GM23338 (cell line): ENCODE data around the gene NNMT. TPM values are rescaled to one million over a fixed set of nuclear protein-coding genes. Genes with fewer than 3 reads are reported as not detected.

ENCODE experiments used
- ATAC-seq: fragments of 200-7000 bp; cut with Tn5 transposase; 3 replicates; pipeline ENCODE4 v1.9.1; 2020
- DNase-seq: peaks from one replicate; pipeline ENCODE4 v3.0.0-alpha.2; 2015; ENCODE audit warnings: low spot score
- H2AFZ ChIP-seq: fragments of 200-600 bp; sonication (generic); 2 replicates; pipeline ENCODE4 v1.8.0; 2016; ENCODE audit warnings: antibody characterized with exemption, mild to moderate bottlenecking, moderate library complexity
- H3F3A ChIP-seq: fragments of 200-600 bp; sonication (generic); replicated peaks from 2 replicates; pipeline ENCODE4 v1.8.0; 2017; ENCODE audit warnings: antibody characterized with exemption, mixed run types, low read depth
- H3K27ac ChIP-seq: fragments of 200-600 bp; sonication (generic); 2 replicates; pipeline ENCODE4 v1.6.1; 2016; ENCODE audit warnings: low read depth
- H3K27me3 ChIP-seq: fragments of 200-600 bp; sonication (generic); 2 replicates; pipeline ENCODE4 v1.8.0; 2016; ENCODE audit warnings: mild to moderate bottlenecking, mixed run types, moderate library complexity; ENCODE audit not compliant: insufficient read depth
- H3K36me3 ChIP-seq: fragments of 200-600 bp; sonication (generic); 2 replicates; pipeline ENCODE4 v1.8.0; 2016; ENCODE audit warnings: mild to moderate bottlenecking; ENCODE audit not compliant: insufficient read depth
- H3K4me1 ChIP-seq: fragments of 200-600 bp; sonication (generic); 2 replicates; pipeline ENCODE4 v1.8.0; 2016; ENCODE audit warnings: mild to moderate bottlenecking, moderate library complexity; ENCODE audit not compliant: insufficient read depth
- H3K4me2 ChIP-seq: fragments of 200-600 bp; sonication (generic); 2 replicates; pipeline ENCODE4 v1.7.1; 2017; ENCODE audit warnings: mixed run types
- H3K4me3 ChIP-seq: fragments of 200-600 bp; sonication (generic); 2 replicates; pipeline ENCODE4 v1.6.1; 2016; ENCODE audit warnings: mixed run types
- H3K79me2 ChIP-seq: fragments of 200-600 bp; sonication (generic); replicated peaks from 2 replicates; pipeline ENCODE4 v1.8.0; 2017; ENCODE audit warnings: mild to moderate bottlenecking; ENCODE audit not compliant: insufficient read depth
- H3K9me2 ChIP-seq: fragments of 200-600 bp; sonication (generic); 2 replicates; pipeline ENCODE4 v1.8.0; 2017; ENCODE audit not compliant: insufficient read depth
- H4K20me1 ChIP-seq: fragments of 200-600 bp; sonication (generic); replicated peaks from 2 replicates; pipeline ENCODE4 v1.8.0; 2017; ENCODE audit warnings: mild to moderate bottlenecking; ENCODE audit not compliant: insufficient read depth
- H3K27ac Mint-ChIP-seq: 2 replicates; pipeline ENCODE4 v1.8.0; 2020; ENCODE audit warnings: inconsistent platforms, mild to moderate bottlenecking, moderate library complexity, mixed read lengths
- H3K27me3 Mint-ChIP-seq: 3 replicates; pipeline ENCODE4 v1.8.0; 2022; ENCODE audit warnings: low read depth, mild to moderate bottlenecking, moderate library complexity, mixed read lengths, inconsistent platforms; ENCODE audit not compliant: insufficient read depth, poor library complexity
- H3K36me3 Mint-ChIP-seq: 3 replicates; pipeline ENCODE4 v1.8.0; 2021; ENCODE audit warnings: low read depth, mild to moderate bottlenecking, inconsistent platforms, moderate library complexity, mixed read lengths
- H3K4me1 Mint-ChIP-seq: 3 replicates; pipeline ENCODE4 v1.8.0; 2020; ENCODE audit warnings: mild to moderate bottlenecking, inconsistent platforms, mixed read lengths
- H3K4me3 Mint-ChIP-seq: 3 replicates; pipeline ENCODE4 v1.8.0; 2021; ENCODE audit warnings: moderate library complexity, mild to moderate bottlenecking, inconsistent platforms, mixed read lengths
- H3K9me3 Mint-ChIP-seq: 3 replicates; pipeline ENCODE4 v1.8.0; 2020; ENCODE audit warnings: moderate library complexity, mild to moderate bottlenecking, inconsistent platforms, mixed read lengths
- CREB1 ChIP-seq: fragments of 250-450 bp; sonication (Bioruptor Pico); IDR thresholded peaks from 2 replicates; pipeline ENCODE4 v1.5.0; 2020; ENCODE audit warnings: low read depth, mild to moderate bottlenecking, moderate library complexity
- ETS1 ChIP-seq: IDR thresholded peaks from 2 replicates; pipeline ENCODE4 v1.6.1; 2016; ENCODE audit warnings: antibody characterized with exemption
- EZH2 ChIP-seq: fragments of 200-600 bp; sonication (generic); IDR thresholded peaks from one replicate; pipeline ENCODE4 v1.8.0; 2017; ENCODE audit warnings: antibody characterized with exemption, mild to moderate bottlenecking, low read depth; ENCODE audit not compliant: unreplicated experiment
- EZH2phosphoT487 ChIP-seq: fragments of 200-600 bp; sonication (generic); IDR thresholded peaks from one replicate; pipeline ENCODE4 v1.8.1; 2018; ENCODE audit warnings: antibody characterized with exemption; ENCODE audit not compliant: unreplicated experiment
- JUNB ChIP-seq: IDR thresholded peaks from one replicate; pipeline ENCODE4 v1.6.1; 2016; ENCODE audit warnings: antibody characterized with exemption; ENCODE audit not compliant: unreplicated experiment
- NANOG ChIP-seq: IDR thresholded peaks from 2 replicates; pipeline ENCODE4 v1.6.1; 2016; ENCODE audit warnings: antibody characterized with exemption, borderline replicate concordance
- POLR2AphosphoS5 ChIP-seq: IDR thresholded peaks from 2 replicates; pipeline ENCODE4 v1.6.1; 2016; ENCODE audit warnings: antibody characterized with exemption, low read depth
- STAT1 ChIP-seq: IDR thresholded peaks from one replicate; pipeline ENCODE4 v1.6.1; 2016; ENCODE audit warnings: antibody characterized with exemption; ENCODE audit not compliant: unreplicated experiment
- ZNF114 ChIP-seq: fragments of 250-450 bp; sonication (Bioruptor Pico); IDR thresholded peaks from 2 replicates; pipeline ENCODE4 v1.5.0; 2020; ENCODE audit warnings: mild to moderate bottlenecking, moderate library complexity
- ZNF331 ChIP-seq: fragments of 250-450 bp; sonication (Bioruptor Pico); IDR thresholded peaks from 2 replicates; pipeline ENCODE4 v1.5.0; 2020; ENCODE audit warnings: low read depth, mild to moderate bottlenecking, moderate library complexity
- polyA plus RNA-seq: library from polyadenylated mRNA; unstranded; fragments of >200 nt; fragmentation: Nextera tagmentation; extraction: Ambion mirVana; gene quantifications from 2 replicates; pipeline ENCODE4 v1.2.1, GENCODE V29; 2016
- total RNA-seq: library from RNA; depleted of rRNA; stranded (reverse); fragments of >200 nt; shearing (Covaris generic); gene quantifications from 2 replicates; pipeline ENCODE4 v1.2.3, GENCODE V29; 2014
- TF ChIP-seq, protein P1 (sequence below): fragments of 250-450 bp; sonication (Bioruptor Pico); IDR thresholded peaks from 2 replicates; pipeline ENCODE4 v1.5.0; 2020; ENCODE audit warnings: mild to moderate bottlenecking, moderate library complexity
- TF ChIP-seq, protein P2 (sequence below), 2 experiments: fragments of 200-600 bp in 1 of 2; sonication (generic) in 1 of 2; conservative IDR thresholded peaks; 2 replicates each; pipeline versions ENCODE4 v1.5.1 to v1.6.1; 2016 to 2017; ENCODE audit warnings: antibody characterized with exemption in 2 of 2, low read depth in 2 of 2, mild to moderate bottlenecking in 2 of 2, moderate library complexity in 1 of 2
- TF ChIP-seq, protein P3 (sequence below): IDR thresholded peaks from one replicate; pipeline ENCODE4 v1.6.1; 2018; ENCODE audit warnings: antibody characterized with exemption; ENCODE audit not compliant: unreplicated experiment

The NNMT gene
- total and polyA plus RNA-seq, 2 experiments from 2014 or later = 0.40 TPM; not detected in 1

DNA sequence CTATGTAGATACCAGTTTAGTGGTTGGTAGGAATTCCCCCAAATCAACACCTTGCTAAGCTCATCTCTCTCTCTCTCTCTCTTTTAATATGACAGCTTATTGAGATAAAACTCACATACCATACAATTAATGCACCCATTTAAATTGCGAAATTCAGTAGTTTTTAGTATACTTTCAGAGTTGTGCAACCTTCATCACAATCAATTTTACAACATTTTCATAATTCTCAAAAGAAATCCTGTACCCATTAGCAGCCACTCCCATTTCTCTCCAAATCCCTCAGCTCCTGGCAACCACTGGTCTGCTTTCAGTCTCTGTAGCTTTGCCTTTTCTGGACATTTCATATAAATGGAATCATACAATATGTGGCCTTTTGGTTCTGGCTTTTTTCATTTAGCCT is 13.3 kb downstream of the NNMT start:
- H3K27me3 Mint-ChIP-seq = peaks cover 2% of the 10 kb centered on the region
- H3K9me3 Mint-ChIP-seq = peaks cover 3% of the 10 kb centered on the region; the same call in 2 of the 3 replicates
- H3K4me3 Mint-ChIP-seq = no peak overlapping the region
- Histone ChIP-seq H3K36me3 (no peaks in the 10 kb centered on the region), H3K4me1 (no peaks in the 10 kb centered on the region), H3K79me2 (no peaks in the 10 kb centered on the region), H3K4me2 (no peak overlapping the region), H4K20me1 (no peaks in the 10 kb centered on the region), H3K27ac (no peak overlapping the region), H2AFZ (no peak overlapping the region), H3K4me3 (no peak overlapping the region), H3F3A (no peaks in the 10 kb centered on the region), H3K27me3 (no peaks in the 10 kb centered on the region), H3K9me2 (peaks cover 6% of the 10 kb centered on the region; the same call in 1 of the 2 replicates)
- TF ChIP-seq ETS1 (no peak), ZNF331 (CRISPR knock-in tag) (no peak), POLR2AphosphoS5 (no peak), CREB1 (CRISPR knock-in tag) (no peak), STAT1 (no peak), EZH2 (no peak), NANOG (no peak), ZNF114 (no peak), JUNB (no peak), EZH2phosphoT487 (no peak)
- TF ChIP-seq, protein P1, sequence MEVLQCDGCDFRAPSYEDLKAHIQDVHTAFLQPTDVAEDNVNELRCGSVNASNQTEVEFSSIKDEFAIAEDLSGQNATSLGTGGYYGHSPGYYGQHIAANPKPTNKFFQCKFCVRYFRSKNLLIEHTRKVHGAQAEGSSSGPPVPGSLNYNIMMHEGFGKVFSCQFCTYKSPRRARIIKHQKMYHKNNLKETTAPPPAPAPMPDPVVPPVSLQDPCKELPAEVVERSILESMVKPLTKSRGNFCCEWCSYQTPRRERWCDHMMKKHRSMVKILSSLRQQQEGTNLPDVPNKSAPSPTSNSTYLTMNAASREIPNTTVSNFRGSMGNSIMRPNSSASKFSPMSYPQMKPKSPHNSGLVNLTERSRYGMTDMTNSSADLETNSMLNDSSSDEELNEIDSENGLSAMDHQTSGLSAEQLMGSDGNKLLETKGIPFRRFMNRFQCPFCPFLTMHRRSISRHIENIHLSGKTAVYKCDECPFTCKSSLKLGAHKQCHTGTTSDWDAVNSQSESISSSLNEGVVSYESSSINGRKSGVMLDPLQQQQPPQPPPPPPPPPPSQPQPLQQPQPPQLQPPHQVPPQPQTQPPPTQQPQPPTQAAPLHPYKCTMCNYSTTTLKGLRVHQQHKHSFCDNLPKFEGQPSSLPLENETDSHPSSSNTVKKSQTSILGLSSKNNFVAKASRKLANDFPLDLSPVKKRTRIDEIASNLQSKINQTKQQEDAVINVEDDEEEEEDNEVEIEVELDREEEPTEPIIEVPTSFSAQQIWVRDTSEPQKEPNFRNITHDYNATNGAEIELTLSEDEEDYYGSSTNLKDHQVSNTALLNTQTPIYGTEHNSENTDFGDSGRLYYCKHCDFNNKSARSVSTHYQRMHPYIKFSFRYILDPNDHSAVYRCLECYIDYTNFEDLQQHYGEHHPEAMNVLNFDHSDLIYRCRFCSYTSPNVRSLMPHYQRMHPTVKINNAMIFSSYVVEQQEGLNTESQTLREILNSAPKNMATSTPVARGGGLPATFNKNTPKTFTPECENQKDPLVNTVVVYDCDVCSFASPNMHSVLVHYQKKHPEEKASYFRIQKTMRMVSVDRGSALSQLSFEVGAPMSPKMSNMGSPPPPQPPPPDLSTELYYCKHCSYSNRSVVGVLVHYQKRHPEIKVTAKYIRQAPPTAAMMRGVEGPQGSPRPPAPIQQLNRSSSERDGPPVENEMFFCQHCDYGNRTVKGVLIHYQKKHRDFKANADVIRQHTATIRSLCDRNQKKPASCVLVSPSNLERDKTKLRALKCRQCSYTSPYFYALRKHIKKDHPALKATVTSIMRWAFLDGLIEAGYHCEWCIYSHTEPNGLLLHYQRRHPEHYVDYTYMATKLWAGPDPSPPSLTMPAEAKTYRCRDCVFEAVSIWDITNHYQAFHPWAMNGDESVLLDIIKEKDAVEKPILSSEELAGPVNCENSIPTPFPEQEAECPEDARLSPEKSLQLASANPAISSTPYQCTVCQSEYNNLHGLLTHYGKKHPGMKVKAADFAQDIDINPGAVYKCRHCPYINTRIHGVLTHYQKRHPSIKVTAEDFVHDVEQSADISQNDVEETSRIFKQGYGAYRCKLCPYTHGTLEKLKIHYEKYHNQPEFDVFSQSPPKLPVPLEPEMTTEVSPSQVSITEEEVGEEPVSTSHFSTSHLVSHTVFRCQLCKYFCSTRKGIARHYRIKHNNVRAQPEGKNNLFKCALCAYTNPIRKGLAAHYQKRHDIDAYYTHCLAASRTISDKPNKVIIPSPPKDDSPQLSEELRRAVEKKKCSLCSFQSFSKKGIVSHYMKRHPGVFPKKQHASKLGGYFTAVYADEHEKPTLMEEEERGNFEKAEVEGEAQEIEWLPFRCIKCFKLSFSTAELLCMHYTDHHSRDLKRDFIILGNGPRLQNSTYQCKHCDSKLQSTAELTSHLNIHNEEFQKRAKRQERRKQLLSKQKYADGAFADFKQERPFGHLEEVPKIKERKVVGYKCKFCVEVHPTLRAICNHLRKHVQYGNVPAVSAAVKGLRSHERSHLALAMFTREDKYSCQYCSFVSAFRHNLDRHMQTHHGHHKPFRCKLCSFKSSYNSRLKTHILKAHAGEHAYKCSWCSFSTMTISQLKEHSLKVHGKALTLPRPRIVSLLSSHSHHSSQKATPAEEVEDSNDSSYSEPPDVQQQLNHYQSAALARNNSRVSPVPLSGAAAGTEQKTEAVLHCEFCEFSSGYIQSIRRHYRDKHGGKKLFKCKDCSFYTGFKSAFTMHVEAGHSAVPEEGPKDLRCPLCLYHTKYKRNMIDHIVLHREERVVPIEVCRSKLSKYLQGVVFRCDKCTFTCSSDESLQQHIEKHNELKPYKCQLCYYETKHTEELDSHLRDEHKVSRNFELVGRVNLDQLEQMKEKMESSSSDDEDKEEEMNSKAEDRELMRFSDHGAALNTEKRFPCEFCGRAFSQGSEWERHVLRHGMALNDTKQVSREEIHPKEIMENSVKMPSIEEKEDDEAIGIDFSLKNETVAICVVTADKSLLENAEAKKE (CRISPR knock-in tag) = no peak
- TF ChIP-seq, protein P2, sequence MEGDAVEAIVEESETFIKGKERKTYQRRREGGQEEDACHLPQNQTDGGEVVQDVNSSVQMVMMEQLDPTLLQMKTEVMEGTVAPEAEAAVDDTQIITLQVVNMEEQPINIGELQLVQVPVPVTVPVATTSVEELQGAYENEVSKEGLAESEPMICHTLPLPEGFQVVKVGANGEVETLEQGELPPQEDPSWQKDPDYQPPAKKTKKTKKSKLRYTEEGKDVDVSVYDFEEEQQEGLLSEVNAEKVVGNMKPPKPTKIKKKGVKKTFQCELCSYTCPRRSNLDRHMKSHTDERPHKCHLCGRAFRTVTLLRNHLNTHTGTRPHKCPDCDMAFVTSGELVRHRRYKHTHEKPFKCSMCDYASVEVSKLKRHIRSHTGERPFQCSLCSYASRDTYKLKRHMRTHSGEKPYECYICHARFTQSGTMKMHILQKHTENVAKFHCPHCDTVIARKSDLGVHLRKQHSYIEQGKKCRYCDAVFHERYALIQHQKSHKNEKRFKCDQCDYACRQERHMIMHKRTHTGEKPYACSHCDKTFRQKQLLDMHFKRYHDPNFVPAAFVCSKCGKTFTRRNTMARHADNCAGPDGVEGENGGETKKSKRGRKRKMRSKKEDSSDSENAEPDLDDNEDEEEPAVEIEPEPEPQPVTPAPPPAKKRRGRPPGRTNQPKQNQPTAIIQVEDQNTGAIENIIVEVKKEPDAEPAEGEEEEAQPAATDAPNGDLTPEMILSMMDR (conservative IDR thresholded peaks at IDR 0.05; ENCODE audit: low read depth in 2 of 2) = no peak
- TF ChIP-seq, protein P3, sequence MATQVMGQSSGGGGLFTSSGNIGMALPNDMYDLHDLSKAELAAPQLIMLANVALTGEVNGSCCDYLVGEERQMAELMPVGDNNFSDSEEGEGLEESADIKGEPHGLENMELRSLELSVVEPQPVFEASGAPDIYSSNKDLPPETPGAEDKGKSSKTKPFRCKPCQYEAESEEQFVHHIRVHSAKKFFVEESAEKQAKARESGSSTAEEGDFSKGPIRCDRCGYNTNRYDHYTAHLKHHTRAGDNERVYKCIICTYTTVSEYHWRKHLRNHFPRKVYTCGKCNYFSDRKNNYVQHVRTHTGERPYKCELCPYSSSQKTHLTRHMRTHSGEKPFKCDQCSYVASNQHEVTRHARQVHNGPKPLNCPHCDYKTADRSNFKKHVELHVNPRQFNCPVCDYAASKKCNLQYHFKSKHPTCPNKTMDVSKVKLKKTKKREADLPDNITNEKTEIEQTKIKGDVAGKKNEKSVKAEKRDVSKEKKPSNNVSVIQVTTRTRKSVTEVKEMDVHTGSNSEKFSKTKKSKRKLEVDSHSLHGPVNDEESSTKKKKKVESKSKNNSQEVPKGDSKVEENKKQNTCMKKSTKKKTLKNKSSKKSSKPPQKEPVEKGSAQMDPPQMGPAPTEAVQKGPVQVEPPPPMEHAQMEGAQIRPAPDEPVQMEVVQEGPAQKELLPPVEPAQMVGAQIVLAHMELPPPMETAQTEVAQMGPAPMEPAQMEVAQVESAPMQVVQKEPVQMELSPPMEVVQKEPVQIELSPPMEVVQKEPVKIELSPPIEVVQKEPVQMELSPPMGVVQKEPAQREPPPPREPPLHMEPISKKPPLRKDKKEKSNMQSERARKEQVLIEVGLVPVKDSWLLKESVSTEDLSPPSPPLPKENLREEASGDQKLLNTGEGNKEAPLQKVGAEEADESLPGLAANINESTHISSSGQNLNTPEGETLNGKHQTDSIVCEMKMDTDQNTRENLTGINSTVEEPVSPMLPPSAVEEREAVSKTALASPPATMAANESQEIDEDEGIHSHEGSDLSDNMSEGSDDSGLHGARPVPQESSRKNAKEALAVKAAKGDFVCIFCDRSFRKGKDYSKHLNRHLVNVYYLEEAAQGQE = no peak
- H3K4me1 Mint-ChIP-seq = no peaks in the 10 kb centered on the region
- DNase-seq (no peak), ATAC-seq (no peak)
- no peak overlapping the region for H3K27ac Mint-ChIP-seq
- no peaks in the 10 kb centered on the region for H3K36me3 Mint-ChIP-seq
